GM23338 (cell line): Measurements from ENCODE around the gene ATP6V1E1. TPM values are rescaled to one million over a fixed set of nuclear protein-coding genes. Genes with fewer than 3 reads are reported as not detected.

Experiments
- polyA plus RNA-seq: library from polyadenylated mRNA; unstranded; fragments of >200 nt; fragmentation: Nextera tagmentation; extraction: Ambion mirVana; gene quantifications from 2 replicates; pipeline ENCODE4 v1.2.1, GENCODE V29; 2016
- total RNA-seq: library from RNA; depleted of rRNA; stranded (reverse); fragments of >200 nt; shearing (Covaris generic); gene quantifications from 2 replicates; pipeline ENCODE4 v1.2.3, GENCODE V29; 2014; rRNA removed

ATP6V1E1 gene
- total and polyA plus RNA-seq, 2 experiments from 2014 or later, result 74.5 to 81.7 TPM

Other genes with a start within 250 kb of the ATP6V1E1 start
- 0.47 and 1.9 TPM in 2 replicates for gene SLC25A18, start 65.3 kb downstream of the ATP6V1E1 start, total RNA-seq
- gene SLC25A18, start 65.3 kb downstream of the ATP6V1E1 start, polyA plus RNA-seq, result 0.57 and 1.2 TPM in 2 replicates
- 29.7 and 32.3 TPM in 2 replicates for gene BCL2L13, start 10.0 kb upstream of the ATP6V1E1 start, total RNA-seq
- gene BCL2L13, start 10.0 kb upstream of the ATP6V1E1 start, polyA plus RNA-seq, result 21.3 and 22.4 TPM in 2 replicates
- 62.3 and 125 TPM in 2 replicates for gene BID, start 145.7 kb upstream of the ATP6V1E1 start, total RNA-seq
- 63.4 and 65.1 TPM in 2 replicates for gene BID, start 145.7 kb upstream of the ATP6V1E1 start, polyA plus RNA-seq